GM12878 (cell line): ENCODE measurements around the gene APH1B.

ENCODE experiments used
- MEF2A ChIP-seq: IDR thresholded peaks from 2 replicates; pipeline ENCODE4 v1.6.1; 2011; ENCODE audit warnings: low read depth, mild to moderate bottlenecking, low read length, moderate library complexity; ENCODE audit not compliant: insufficient read depth
- POLR2A ChIP-seq: IDR thresholded peaks from 2 replicates; pipeline ENCODE4 v1.6.1; 2011; ENCODE audit warnings: low read depth, mild to moderate bottlenecking, low read length
- POU2F2 ChIP-seq: IDR thresholded peaks from 3 replicates; pipeline ENCODE4 v1.6.1; 2011; ENCODE audit warnings: low read depth, mild to moderate bottlenecking, low read length, borderline replicate concordance
- YY1 ChIP-seq: IDR thresholded peaks from 2 replicates; pipeline ENCODE4 v1.6.1; 2011; ENCODE audit warnings: low read depth, mild to moderate bottlenecking, low read length

GRCh38 chr15:63323798-63324563 is 46.6 kb downstream of the APH1B start:
- TF ChIP-seq POLR2A: no peak
- no peak for TF ChIP-seq POU2F2
- no peak for TF ChIP-seq YY1
- TF ChIP-seq MEF2A: no peak
